GM19467 (cell line): ENCODE measurements around the gene CCL15.
"Not testable (repeated sequence)": the region's sequence is repeated elsewhere in the genome, so short reads cannot be mapped to it uniquely, and the experiment has no call there.

Experiments
- ATAC-seq: cut with Tn5 transposase; IDR thresholded peaks from one replicate; pipeline ENCODE4 v1.9.1; 2021; ENCODE audit warnings: mild to moderate bottlenecking, moderate library complexity; ENCODE audit not compliant: unreplicated experiment

The CCL15 gene

DNA sequence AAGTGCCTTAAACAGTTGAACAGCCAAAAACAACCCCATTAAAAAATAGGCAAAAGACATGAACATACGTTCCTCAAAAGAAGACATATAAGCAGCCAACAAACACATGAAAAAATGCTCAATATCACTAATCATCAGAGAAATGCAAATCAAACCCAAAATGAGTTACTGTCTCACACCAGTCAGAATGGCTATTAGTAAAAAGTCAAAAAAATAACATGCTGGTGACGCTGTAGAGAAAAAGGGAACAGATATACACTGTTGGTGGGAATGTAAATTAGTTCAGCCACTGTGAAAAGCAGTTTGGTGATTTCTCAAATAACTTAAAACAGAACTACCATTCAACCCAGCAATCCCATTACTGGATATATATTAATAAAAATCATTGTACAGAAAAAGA lies 6.0 kb downstream of the CCL15 start:
- ATAC-seq = not testable (repeated sequence)

DNA sequence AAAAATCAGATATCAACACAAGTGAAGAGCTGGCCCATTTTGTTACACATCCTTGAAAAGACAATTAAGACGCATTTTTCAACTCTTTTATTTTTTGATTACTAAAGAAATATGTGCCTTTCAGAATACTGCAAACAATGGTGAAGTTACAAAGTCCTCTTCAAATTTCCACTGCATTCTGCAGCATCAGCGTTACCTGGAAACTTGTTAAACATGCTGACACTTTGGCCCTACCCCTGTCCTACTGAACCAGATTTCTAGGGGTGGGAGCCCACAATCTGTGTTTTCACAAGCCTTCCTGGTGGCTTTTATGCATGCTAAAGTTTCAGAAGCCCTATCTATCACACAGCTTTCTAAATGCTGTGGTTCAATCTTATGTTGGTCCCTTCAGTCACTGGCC lies 10.3 kb downstream of the CCL15 start:
- no peak for ATAC-seq

DNA sequence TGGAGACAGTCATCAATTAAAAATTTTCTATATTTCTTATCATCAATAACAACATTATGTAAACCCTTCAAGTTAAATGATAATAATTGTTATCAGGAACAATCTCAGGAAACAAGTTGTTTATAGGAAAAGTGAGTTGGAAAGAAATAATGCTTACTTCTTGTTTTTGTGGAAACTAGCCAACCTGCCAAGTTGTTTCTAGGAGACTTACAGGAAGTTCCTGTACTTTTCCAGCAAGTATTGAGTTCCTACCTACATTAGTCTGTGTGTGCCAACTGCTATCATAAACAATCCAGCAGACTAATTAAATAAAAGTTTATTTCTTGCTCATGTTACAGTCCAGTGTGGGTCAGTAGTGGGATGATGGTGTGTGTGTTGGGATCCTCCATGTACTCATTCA lies 13.2 kb downstream of the CCL15 start:
- ATAC-seq = no peak

DNA sequence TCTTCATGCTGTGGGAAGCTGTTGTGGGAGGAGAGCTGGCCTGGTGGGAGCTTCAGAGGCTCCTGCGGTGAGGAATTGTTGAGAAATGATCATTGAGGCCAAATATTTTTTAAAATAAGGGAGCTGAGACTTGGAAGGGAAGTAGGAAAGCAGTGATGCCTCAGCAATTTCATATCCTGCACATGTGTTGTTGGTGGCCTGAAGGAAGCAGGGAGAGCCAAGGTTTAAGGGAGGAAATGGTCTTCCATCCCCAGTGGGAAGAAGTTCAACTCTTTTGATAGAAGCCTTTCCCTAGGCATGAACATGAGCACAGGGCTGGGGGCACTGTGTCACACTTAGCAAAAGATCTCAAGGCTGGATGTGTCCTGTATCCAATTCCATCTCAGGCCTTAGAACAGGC lies 14.7 kb downstream of the CCL15 start, which contains the start of gene CCL14:
Gene CCL14, minus strand, starts transcription at position 87 of the 400 bp plus-strand sequence. Its CDS starts 80 bp downstream, at position 7.
- no peak for ATAC-seq

DNA sequence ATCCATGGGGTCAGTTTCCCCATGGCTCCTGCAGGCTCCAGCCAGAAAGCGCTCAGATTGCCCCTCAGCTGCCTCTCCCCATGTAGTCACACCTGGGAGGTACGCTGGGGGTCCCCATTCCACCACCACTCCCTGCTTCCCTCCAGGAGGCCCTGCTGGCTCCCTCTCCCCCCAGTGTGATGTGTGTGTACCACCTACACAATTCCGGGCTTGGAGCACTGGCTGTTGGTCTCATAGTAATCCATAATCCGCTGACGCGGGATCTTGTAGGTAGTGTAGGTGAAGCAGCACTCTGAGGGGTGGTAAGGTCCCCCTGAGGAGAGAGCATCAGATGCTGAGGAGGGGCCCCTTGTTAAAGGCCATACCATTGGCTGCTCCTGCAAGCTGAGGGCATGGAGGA lies 17.2 kb downstream of the CCL15 start:
- no peak for ATAC-seq

DNA sequence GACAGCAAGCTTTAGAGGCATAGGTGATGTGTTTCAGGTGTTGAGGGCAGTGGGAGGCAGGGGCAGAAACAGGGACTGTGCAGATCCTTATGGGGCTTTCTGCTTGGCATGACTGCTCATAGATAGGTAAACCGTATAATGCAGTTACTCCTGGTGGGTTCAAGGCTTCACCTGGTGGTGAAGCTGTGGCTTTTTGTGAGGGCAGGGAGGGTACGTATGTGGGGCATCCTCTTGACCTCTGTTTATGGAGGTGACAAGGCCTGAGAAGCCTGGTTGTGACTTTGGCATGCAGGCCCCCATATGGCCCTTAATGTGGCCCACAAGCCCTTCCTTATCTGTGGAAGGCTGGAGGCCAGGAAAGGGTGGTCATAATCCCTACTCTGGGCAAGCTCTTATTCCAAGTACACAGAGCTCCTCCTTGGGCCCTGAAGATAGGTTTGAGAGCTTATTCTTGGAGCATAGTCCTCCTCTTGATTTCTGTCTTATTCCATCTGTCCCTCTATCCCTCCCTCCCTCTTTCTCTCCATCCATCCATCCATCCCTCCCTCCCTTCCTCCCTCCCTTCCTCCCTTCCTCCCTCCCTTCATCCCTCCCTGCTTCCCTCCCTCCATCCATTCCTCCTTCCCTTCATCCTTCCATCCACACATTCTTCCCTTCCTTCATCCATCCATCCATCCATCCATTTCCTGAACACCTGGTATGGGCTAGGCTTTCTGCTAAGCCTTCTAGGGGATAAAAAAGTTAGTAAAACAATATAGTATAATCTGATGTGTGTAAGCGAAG lies 18.8 kb downstream of the CCL15 start:
- no peak for ATAC-seq

DNA sequence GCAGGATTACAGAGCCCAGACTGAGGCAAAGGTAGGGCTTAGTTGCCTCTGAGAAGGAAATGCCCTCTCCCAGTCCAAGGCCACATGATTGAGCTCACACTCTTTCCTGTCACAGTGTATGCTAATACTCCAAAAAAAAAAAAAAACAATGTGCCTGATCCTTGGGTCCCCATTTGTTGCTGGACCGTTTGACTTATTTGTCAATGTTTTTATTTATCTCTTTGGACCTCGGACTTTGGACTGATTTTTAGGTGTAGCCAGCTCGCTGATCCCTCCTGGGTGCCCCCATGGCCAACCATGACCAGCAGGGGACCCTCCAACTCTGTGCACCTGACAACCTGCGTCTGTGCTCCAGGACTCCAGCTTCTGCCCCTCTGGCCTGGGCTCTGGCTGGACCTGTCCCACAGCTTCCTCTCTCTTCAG lies 19.4 kb downstream of the CCL15 start:
- no peak for ATAC-seq

DNA sequence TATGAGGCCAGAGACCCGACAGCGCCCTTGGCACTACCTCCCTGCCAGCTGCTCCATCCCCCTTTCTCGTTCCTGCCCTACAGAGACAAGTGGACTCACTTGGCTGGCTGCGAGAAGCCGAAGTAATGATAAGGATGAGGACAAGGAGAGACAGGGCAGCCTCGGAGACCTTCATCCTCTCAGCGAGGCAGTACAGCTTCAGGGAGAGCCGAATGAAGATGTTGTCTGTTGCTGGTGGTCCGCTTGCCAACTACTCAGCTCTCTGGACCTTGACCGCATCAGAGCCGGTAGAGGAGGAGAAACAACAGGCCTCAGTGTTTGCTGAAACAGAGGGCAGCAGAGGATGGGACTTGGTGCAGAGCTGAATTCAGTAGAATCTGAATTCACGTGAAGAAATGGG lies 20.1 kb downstream of the CCL15 start, which contains the start of gene CCL16:
Gene CCL16, minus strand, starts transcription at position 252 of the 400 bp plus-strand sequence. Its CDS starts 77 bp downstream, at position 175.
- no peak for ATAC-seq

DNA sequence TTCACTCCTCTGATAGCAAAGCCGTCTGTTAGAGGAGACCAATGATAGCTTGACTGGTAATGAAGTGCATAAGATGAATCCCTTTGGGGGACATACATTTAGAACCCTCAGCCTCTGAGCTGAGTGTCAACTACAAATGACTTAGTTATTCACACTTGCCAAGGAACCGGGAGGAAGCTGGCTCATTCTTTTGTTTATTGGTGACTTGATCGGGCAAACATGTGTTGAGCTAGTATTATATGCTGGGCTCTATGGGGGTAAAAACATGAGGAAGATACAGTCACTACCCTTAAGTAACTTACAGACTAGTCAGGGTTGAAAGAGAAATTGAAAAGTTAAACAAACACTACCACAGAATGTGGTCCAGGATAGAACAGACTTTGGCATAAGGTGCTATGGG lies 23.0 kb downstream of the CCL15 start:
- ATAC-seq = no peak

DNA sequence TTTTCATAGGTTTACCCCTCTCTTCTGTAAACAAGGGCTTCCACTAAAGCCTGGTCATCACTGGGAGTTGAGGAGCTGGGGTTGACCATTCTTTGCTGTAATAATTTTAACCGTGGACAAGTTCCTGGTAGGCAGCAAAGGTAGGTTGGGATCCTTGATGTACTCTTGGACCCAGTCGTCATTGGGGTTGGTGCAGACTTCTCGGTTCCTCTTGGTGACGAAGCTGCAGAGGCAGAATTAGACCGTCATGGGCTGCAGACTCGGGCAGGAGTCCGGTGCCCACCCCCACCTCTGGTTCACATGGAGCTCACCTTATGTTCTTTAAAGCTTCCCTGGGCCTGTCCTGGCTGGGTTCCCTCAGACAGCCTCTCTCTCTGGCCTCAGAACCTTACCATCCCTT lies 23.8 kb downstream of the CCL15 start:
- ATAC-seq = no peak

DNA sequence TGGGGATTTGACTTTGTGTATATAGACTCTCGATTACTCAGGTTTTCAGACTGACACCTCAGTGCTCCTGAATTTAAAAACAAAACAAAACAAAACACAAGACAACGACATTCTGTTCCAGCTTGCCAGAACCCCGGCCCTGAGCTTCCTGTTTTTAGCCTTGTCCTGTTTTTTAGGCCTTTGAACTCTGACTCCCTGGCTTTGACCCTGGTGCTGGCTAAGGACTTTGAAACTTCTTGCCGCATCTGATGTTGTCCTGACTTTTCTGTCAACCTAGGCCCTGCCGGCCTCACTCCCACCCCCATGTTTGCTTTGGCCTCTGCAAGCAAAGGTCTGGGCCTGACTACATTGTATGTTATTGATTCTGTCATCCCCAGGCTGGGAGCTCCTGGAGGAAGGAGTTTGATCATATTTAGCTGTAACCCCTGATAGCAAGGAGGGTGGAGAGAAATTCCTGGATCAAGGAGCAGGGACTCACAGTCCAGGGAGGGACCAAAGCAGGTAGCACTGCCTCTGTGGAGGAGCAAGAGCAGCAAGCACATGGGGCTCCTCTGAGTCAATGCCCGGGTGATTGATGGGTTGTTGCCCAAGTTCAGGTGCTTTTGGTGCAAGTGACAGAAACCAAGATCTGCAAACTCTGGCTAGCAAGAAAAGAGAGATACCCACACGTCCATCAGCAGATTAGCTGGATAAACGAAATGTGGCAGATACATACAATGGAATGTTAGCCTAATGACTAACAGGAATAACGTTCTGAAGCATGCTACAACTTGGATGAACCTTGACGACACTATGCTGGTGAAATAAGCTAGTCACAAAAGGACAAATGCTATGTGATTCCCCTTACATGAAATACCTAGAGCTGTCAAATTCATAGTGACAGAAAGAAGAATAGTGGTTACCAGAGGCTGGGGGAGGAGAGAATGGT lies 27.8 kb downstream of the CCL15 start:
- ATAC-seq = no peak

DNA sequence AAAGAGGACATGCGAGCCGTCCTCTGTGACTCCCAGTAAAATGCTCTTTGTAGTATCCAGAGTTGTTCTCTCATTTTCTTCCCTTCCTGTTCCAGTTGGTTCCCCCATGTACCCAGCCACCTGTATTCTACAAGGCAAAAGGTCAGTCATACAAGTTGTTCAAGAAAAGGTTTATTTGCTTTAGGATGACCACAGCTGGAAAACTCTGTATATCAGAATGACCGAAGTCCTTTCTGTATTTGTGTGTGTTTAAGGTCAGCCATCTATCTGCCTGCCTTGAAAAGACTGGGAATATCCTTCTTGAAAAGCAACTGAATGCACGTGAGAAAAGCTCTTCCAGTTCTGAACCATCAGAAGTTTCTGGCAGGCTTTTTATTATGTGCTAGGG lies 28.4 kb downstream of the CCL15 start:
- no peak for ATAC-seq

DNA sequence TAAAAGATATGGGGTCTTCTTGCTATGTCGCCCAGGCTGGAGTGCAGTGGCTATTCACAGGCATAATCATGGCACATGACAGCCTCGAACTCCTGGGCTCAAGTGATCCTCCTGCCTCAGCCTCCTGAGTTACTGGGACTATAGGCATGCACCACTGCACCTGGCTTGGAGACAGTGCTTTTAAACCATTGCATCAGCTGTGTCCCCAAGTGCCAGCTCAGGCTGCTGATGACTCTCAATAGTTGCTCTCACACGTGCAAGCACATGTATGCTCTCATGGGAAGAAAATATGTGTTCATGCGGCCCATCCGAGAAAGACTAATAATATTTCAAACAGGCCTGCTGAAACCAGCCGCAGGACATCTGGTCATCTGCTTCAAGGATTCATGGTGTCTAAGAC lies 28.8 kb downstream of the CCL15 start:
- ATAC-seq = no peak

DNA sequence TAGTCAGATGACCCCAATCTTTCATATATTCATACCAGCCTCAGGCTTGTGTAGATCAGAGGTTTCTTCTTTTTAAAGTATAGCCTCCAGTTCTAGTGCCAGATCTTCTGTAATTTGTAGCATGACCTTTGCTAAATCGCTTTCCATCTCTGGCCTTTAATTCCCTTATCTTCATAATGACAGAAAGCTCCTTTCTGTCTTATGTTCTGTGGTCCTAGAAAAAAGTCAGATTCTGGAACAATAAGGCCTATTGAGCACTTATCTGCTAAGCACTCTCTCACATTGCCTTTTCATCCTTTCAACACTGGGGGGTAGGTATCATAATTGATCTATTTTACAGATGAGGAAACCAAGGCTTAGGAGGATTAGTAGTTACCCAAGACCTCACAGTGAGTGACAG lies 29.3 kb downstream of the CCL15 start:
- no peak for ATAC-seq

DNA sequence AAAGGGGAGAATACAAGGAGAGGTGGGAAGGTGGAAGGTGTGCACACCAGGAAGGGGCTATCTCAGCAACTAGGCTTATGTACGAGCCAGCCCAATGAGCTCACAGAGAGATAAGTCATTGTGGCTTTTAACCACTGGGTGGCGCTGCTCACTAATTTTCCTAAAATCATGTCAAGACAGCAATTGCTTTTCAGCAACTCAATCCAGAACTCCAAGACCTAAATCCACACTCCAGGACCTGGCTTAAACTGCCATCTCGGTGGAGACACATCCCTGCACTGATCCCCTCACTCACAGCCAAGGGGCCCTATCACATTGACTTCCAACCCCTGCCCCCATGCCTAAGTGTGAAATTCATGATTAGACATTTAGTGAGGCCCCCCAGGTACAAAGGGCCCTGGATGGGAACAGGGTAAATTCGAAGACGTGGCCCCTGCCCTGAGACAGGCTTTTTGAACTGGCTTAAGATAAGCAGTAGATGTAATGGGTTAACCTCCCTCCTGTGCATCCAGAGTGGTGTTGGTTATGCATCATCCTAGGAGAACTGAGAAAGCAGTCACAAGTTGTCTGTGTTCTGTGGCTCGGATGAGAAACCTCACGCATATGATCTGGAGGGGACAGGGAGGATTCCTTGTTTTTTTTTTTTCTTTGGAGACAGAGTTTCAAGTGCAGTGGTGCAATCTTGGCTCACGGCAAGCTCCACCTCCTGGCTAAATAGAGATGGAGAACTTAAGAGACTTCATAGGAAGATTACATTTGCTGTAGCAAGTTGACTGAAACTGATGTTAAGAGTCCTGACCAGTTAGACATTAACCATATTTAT lies 31.6 kb downstream of the CCL15 start:
- ATAC-seq = no peak

DNA sequence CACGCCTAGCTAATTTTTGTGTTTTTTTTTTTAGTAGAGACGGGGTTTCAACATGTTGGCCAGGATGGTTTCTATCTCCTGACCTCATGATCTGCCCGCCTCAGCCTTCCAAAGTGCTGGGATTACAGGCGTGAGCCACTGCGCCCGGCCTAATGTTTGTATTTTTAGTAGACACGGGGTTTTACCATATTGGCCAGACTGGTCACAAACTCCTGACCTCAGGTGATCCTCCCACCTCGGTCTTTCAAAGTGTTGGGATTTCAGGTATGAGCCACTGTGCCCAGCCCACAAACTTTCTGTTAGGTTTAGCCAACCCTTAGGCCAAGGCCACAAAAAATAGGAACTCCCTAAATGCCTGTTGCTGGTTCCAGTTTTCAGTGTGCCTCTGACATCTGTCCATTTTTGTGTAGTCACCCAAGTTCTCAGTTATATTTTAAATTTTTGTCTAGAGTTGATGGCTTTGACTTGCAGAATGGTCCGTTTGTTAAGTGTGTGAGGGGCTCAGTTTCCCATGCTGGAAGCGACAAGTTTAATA lies 32.8 kb downstream of the CCL15 start:
- no peak for ATAC-seq

DNA sequence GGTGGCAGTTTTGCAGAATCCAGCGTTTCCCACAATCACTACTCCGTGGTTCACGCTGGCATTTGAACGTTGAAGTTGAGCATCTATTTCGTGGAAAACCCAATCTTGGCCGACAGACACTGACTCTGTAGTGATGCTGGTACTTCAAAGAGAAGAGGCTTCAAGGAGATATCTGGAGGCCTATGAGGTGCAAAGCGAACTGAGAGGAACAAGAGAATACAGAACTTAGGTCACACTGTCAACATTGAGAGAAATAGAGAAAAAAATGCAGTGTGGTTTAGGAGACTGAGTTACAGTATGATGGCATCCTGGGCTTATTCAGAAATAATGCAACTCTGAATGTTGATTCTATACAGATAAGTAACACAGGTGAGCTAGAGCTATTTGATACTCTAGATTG lies 36.1 kb downstream of the CCL15 start:
- no peak for ATAC-seq

DNA sequence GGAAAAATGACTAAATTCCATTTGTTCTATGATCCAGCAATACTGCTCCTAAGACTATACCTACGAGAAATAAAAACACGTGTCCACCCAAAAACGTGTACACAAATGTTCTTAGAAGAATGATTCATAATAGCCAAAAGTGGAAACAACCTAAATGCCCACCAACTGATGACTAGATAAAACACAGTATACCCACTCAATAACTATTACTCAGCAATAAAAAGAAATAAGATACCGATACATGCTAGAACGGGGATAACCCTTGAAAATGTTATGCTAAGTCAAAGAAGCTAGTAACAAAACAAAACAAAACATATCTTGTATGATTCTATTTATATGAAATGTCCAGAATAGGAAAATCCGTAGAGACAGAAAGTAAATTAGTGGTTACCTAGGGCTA lies 37.7 kb downstream of the CCL15 start:
- no peak for ATAC-seq

DNA sequence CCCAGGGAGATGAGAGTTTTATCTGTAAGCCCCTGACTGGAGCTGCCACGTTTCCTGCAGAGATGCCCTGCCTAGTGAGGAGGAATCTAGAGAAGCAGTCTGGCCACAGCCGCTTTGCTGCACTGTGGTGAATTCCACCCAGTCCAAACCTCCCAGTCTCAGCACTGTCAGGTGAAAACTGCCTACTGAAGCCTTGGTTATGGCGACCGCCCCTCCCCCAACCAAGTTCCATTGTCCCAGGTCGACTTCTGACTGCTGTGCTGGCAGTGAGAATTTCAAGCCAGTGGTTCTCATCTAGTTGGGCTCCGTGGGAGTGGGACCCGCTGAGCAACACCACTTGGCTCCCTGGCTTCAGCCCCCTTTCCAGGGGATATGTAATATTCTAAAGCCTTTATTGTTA lies 47.6 kb downstream of the CCL15 start:
- no peak for ATAC-seq

DNA sequence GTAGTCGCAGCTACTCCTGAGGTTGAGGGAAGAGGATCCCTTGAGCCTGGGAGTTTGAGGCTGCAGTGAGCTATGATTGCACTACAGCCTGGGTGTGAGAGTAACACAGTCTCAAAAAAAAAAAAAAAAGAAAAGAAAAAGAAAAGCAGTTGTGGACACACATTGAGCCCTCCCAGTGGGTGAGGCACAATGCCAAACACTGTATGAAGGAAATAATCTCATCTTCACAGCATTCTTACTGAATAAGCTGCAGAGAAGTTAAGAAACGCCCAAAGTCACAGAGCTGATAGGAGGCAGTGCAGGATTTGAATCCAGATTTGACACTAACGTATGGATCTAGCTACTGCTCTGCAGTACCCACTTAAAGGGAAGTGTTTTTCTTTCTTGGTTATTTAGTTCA lies 52.0 kb downstream of the CCL15 start:
- ATAC-seq = no peak

DNA sequence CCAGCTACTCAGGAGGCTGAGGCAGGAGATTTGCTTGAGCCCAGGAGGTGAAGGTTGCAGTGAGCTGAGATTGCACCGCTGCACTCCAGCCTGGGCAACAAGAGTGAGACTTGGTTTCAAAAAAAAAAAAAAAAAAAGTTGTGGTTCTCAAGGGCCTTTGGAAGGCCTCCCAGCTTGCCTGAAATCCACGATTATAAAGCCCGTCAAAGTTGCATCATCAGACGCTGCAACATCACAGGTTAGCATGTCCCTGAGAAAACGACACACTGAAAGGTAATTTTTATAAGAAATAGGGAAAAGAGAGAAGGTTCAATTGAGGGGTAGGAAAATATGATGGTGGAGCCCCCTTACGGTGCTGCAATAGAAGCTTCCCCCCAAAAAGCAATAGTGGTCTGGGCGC lies 53.3 kb downstream of the CCL15 start:
- ATAC-seq = no peak
